Effector memory CD8-positive, alpha-beta T cell (primary cell): Measurements from ENCODE around the gene NT5C.
"Not testable (repeated sequence)": the region's sequence is repeated elsewhere in the genome, so short reads cannot be mapped to it uniquely, and the experiment has no call there.

Source experiments
- ATAC-seq: fragments of 150-1000 bp; cut with Tn5 transposase; replicated peaks from 2 replicates; pipeline ENCODE4 v1.10.0; 2021; ENCODE audit warnings: mild to moderate bottlenecking, moderate library complexity
- DNase-seq, 3 experiments: peaks; one replicate each; pipeline ENCODE4 v3.0.0; 2021
- H3K27ac Mint-ChIP-seq, 2 donors: one replicate each; pipeline ENCODE4 v1.8.0; 2022; ENCODE audit warnings: mild to moderate bottlenecking in 2 of 2, mixed read lengths in 2 of 2, moderate library complexity in 2 of 2
- H3K27me3 Mint-ChIP-seq, 2 donors: one replicate each; pipeline ENCODE4 v1.8.0; 2022; ENCODE audit warnings: mixed read lengths in 2 of 2
- H3K36me3 Mint-ChIP-seq: one replicate; pipeline ENCODE4 v1.8.0; 2022; ENCODE audit warnings: mild to moderate bottlenecking, moderate library complexity, mixed read lengths; ENCODE audit not compliant: insufficient read depth
- H3K4me1 Mint-ChIP-seq, 2 donors: one replicate each; pipeline ENCODE4 v1.8.0; 2022; ENCODE audit warnings: low read depth in 2 of 2, mixed read lengths in 2 of 2
- H3K4me3 Mint-ChIP-seq, 2 donors: one replicate each; pipeline ENCODE4 v1.8.0; 2022; ENCODE audit warnings: mild to moderate bottlenecking in 2 of 2, mixed read lengths in 2 of 2, moderate library complexity in 2 of 2
- H3K9me3 Mint-ChIP-seq, 2 donors: one replicate each; pipeline ENCODE4 v1.8.0; 2022; ENCODE audit warnings: mixed read lengths in 2 of 2
- total RNA-seq, 9 experiments: gene quantifications; one replicate each; lab custom pipeline; 2026; lab: John Stamatoyannopoulos, UW

NT5C gene
- 17.1 to 47.0 (median 41.1) reads per million in 9 experiments for total RNA-seq

- ATAC-seq (peak; percentile 77), DNase-seq (peak; percentile 30 to 41 (median 38))
- Mint-ChIP-seq H3K27me3 (no peaks in the 10 kb centered on the region), H3K4me1 (peaks cover 8 to 16% of the 10 kb centered on the region in 2 donors), H3K9me3 (no peaks in the 10 kb centered on the region), H3K36me3 (peaks cover 18% of the 10 kb centered on the region), H3K4me3 (peak within 1 kb of the TSS; percentile 85 to 87), H3K27ac (peak within 1 kb of the TSS; percentile 85 to 86)
Measured at GRCh38 chr17:75131278-75132017, at the start of gene NT5C. Gene NT5C, minus strand, starts transcription at chr17:75131742. Its CDS starts 35 bp downstream, at chr17:75131707.

DNA sequence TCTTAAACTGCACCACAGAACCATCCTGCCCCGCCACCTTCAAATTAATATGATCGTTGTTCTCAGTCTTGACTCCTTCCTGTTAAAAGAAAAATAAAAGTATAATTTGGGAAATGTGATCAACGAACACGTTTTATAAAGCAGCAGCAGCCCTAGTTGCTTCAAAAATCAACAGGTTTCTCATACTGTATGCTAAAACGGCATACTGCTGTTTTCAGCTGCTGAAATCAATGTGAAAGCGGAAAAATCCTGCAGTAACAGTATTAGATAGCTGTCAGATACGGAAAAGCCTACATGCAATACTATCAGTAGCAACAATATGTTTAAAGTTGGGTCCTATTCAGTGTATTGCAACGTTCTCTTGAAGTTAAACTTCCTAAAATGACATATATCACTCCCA lies 49.6 kb upstream of the NT5C start:
- peaks cover 75% of the 10 kb centered on the region for H3K36me3 Mint-ChIP-seq
- no peak for DNase-seq
- H3K4me3 Mint-ChIP-seq, result peak overlapping the region; percentile 85 to 89
- ATAC-seq, result no peak
- H3K27me3 Mint-ChIP-seq, result no peaks in the 10 kb centered on the region
- peaks cover 0 to 7% of the 10 kb centered on the region in 2 donors for H3K9me3 Mint-ChIP-seq
- H3K27ac Mint-ChIP-seq, result peak overlapping the region; percentile 59 to 93
- H3K4me1 Mint-ChIP-seq, result peaks cover 26 to 33% of the 10 kb centered on the region in 2 donors

GRCh38 chr17:75178453-75178852 lies 46.9 kb upstream of the NT5C start:
- no peak for DNase-seq
- peaks cover 14 to 20% of the 10 kb centered on the region in 2 donors for H3K4me1 Mint-ChIP-seq
- peaks cover 92% of the 10 kb centered on the region for H3K36me3 Mint-ChIP-seq
- no peaks in the 10 kb centered on the region for H3K27me3 Mint-ChIP-seq
- no peak overlapping the region for H3K4me3 Mint-ChIP-seq
- H3K27ac Mint-ChIP-seq, result peak overlapping the region; percentile 19 to 49
- no peaks in the 10 kb centered on the region for H3K9me3 Mint-ChIP-seq
- no peak for ATAC-seq

DNA sequence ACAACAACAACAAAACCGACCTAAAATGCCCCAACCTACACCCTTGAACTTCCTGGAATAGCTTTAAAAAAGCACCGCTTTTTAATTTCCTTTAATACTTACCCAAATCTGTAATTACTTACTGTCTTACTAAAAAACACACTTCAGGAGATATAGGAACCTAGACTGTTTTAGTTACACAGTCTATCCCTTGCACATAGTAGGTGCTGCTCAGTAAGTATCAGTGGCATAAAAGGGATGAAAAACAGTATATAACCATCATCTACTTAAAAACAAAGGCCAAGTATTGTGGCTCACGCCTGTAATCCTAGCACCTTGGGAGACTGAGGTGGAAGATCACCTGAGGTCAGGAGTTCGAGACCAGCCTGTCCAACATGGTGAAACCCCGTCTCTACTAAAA lies 45.1 kb upstream of the NT5C start:
- no peak for ATAC-seq
- H3K9me3 Mint-ChIP-seq, result no peaks in the 10 kb centered on the region
- H3K4me3 Mint-ChIP-seq, result peak overlapping the region in 1 of 2 donors; percentile 29
- no peak for DNase-seq
- peaks cover 13 to 22% of the 10 kb centered on the region in 2 donors for H3K4me1 Mint-ChIP-seq
- H3K36me3 Mint-ChIP-seq, result peaks cover 93% of the 10 kb centered on the region
- no peak overlapping the region for H3K27ac Mint-ChIP-seq
- no peaks in the 10 kb centered on the region for H3K27me3 Mint-ChIP-seq

- H3K4me3 Mint-ChIP-seq, result no peak overlapping the region
- H3K27me3 Mint-ChIP-seq, result no peaks in the 10 kb centered on the region
- ATAC-seq (no peak), DNase-seq (no peak)
- no peaks in the 10 kb centered on the region for H3K9me3 Mint-ChIP-seq
- peaks cover 92% of the 10 kb centered on the region for H3K36me3 Mint-ChIP-seq
- H3K27ac Mint-ChIP-seq, result peak overlapping the region in 1 of 2 donors; percentile 69
- peaks cover 10 to 13% of the 10 kb centered on the region in 2 donors for H3K4me1 Mint-ChIP-seq
Measured at GRCh38 chr17:75174996-75175395, 43.5 kb upstream of the NT5C start.

GRCh38 chr17:75173526-75173925 lies 42.0 kb upstream of the NT5C start:
- Mint-ChIP-seq H3K27ac (peak overlapping the region; percentile 44 to 77), H3K9me3 (no peaks in the 10 kb centered on the region), H3K4me1 (peaks cover 7 to 8% of the 10 kb centered on the region in 2 donors), H3K36me3 (peaks cover 91% of the 10 kb centered on the region), H3K4me3 (no peak overlapping the region), H3K27me3 (no peaks in the 10 kb centered on the region)
- no peak for ATAC-seq
- no peak for DNase-seq

- Mint-ChIP-seq H3K9me3 (no peaks in the 10 kb centered on the region), H3K4me1 (peaks cover 4 to 8% of the 10 kb centered on the region in 2 donors), H3K4me3 (no peak overlapping the region), H3K36me3 (peaks cover 85% of the 10 kb centered on the region), H3K27me3 (no peaks in the 10 kb centered on the region), H3K27ac (peak overlapping the region in 1 of 2 donors; percentile 58)
- ATAC-seq (no peak), DNase-seq (no peak)
Measured at GRCh38 chr17:75168998-75169397, 37.5 kb upstream of the NT5C start.

DNA sequence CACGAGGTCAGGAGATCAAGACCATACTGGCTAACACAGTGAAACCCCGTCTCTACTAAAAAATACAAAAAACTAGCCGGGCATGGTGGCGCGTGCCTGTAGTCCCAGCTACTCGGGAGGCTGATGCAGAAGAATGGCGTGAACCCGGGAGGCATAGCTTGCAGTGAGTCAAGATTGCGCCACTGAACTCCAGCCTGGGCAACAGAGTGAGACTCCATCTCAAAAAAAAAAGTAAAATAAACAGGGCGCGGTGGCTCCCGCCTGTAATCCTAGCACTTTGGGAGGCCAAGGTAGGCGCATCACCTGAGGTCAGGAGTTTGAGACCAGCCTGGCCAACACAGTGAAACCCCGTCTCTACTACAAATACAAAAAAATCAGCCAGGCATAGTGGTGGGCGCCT lies 33.1 kb upstream of the NT5C start:
- not testable (repeated sequence) for H3K4me1 Mint-ChIP-seq, H3K27me3 Mint-ChIP-seq, H3K4me3 Mint-ChIP-seq, H3K9me3 Mint-ChIP-seq, DNase-seq, H3K27ac Mint-ChIP-seq, ATAC-seq
- peaks cover 56% of the 10 kb centered on the region for H3K36me3 Mint-ChIP-seq

DNA sequence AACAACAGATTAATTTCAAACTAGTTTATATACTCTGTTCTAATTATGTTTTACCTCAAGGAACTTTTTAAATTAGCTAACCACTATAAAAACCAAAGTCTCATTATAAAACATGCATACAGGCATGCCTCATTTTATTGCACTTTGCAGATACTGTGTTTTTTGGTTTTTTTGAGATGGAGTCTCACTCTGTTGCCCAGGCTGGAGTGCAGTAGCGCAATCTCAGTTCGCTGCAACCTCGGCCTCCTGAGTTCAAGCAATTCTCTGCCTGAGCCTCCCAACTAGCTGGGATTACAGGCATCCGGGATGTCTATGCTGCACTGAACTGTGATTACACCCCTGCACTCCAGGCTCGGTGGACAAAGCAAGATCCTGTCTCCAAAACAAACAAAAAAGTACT lies 31.5 kb upstream of the NT5C start:
- no peaks in the 10 kb centered on the region for H3K27me3 Mint-ChIP-seq
- H3K27ac Mint-ChIP-seq, result no peak overlapping the region
- no peak overlapping the region for H3K4me3 Mint-ChIP-seq
- no peaks in the 10 kb centered on the region for H3K4me1 Mint-ChIP-seq
- DNase-seq (no peak), ATAC-seq (no peak)
- peaks cover 42% of the 10 kb centered on the region for H3K36me3 Mint-ChIP-seq
- no peaks in the 10 kb centered on the region for H3K9me3 Mint-ChIP-seq

DNA sequence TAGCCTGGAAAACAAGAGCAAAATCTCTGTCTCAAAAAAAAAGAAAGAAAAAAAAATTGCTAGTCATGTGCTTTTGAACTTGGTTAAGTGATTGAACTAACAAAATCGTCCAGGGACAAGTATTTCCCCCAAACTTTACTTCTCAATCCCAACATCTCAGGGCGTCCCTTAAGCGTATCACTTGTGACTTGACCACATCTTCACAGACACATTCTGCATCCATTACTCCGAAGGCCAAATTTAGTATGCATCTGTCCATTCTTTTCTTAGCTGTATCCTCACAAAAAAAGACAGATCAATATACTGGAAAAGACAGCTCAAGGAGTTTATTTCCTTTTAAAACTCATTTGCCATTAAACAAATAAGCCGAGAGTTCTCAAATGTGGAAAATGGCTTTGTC lies 28.7 kb upstream of the NT5C start:
- Mint-ChIP-seq H3K4me3 (no peak overlapping the region), H3K36me3 (peaks cover 30% of the 10 kb centered on the region), H3K27ac (peak overlapping the region in 1 of 2 donors; percentile 71), H3K4me1 (no peaks in the 10 kb centered on the region), H3K9me3 (no peaks in the 10 kb centered on the region), H3K27me3 (no peaks in the 10 kb centered on the region)
- DNase-seq, result no peak
- ATAC-seq, result no peak

DNA sequence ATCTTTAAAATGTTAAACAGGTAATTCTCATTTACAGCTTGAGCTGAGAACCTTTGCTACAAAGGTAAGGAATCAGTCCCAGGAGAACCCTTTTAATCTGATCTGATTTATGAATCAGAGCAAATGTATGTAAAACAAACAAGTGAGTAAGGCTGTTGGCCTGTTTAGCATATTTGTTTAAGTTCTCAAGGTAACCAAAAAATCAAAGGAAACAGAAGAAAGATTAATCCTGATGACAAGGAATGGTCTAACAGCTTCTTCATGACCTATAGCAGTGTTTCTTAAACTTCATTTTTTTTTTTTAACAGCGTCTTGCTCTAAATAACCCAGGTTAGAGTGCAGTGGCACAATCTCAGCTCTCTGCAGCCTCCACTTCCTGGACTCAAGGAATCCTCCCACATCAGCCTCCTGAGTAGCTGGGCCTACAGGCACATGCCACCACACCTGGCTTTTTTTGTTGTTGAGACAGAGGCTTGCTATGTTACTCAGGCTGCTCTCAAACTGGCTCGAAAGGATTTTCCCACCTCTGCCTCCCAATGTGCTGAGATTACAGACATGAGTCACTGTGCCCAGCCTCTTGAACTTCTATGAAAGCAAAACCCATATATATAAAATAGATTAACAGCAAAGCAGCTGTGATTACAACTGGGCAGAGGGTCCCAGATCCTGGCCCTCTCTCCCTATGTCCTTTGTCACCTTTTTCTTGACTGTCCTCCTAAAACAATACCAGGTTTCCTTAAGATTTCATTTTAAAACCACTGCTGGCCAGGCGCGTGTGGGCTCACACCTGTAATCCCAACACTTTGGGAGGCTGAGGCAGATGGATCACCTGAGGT lies 27.9 kb upstream of the NT5C start:
- H3K27me3 Mint-ChIP-seq, result no peaks in the 10 kb centered on the region
- no peaks in the 10 kb centered on the region for H3K9me3 Mint-ChIP-seq
- DNase-seq, result no peak
- H3K36me3 Mint-ChIP-seq, result peaks cover 31% of the 10 kb centered on the region
- no peak overlapping the region for H3K4me3 Mint-ChIP-seq
- peaks cover 4 to 5% of the 10 kb centered on the region in 2 donors for H3K4me1 Mint-ChIP-seq
- no peak for ATAC-seq
- peak overlapping the region in 1 of 2 donors; percentile 71 for H3K27ac Mint-ChIP-seq

DNA sequence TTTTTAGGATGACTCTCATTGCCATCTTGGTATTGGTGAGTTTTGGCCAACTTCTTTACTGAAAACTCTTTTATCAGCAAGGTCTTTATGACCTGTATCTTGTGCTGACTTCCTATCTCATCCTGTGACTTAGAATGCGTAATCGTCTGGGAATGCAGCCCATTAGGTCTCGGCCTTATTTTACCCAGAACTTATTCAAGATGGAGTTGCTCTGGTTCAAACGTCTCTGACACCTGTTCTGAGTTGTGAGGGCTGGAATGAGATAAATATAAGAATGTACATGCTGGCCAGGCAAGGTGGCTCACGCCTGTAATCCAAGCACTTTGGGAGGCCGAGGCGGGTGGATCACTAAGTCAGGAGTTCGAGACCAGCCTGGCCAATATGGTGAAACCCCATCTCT lies 26.9 kb upstream of the NT5C start:
- H3K4me3 Mint-ChIP-seq, H3K9me3 Mint-ChIP-seq, ATAC-seq, H3K27ac Mint-ChIP-seq, H3K27me3 Mint-ChIP-seq, DNase-seq, H3K4me1 Mint-ChIP-seq: not testable (repeated sequence)
- H3K36me3 Mint-ChIP-seq, result peaks cover 33% of the 10 kb centered on the region

DNA sequence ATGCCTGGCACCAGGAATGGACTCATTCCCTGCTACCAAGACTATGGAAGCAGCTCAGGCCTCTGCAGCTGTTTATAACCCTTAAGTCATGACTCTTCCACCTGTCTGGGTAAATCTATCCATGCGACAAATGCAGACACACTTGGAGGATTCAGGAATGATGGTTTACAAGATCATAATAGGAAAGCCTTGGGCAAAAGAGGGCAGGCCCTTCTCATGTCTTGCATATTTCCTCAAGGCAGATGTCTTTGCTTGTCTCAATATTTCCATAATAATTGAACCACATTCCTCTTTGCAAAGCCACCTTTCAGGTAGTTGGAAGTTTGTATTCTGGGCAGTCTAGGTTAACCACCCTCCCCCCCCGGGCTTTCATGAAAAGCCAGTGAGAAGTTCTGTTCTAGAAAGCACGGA lies 23.7 kb upstream of the NT5C start:
- ATAC-seq, result no peak
- Mint-ChIP-seq H3K36me3 (peaks cover 28% of the 10 kb centered on the region), H3K27me3 (no peaks in the 10 kb centered on the region), H3K27ac (peak overlapping the region in 1 of 2 donors; percentile 79), H3K9me3 (no peaks in the 10 kb centered on the region), H3K4me1 (peaks cover 20 to 26% of the 10 kb centered on the region in 2 donors), H3K4me3 (peak overlapping the region; percentile 18 to 96)
- no peak for DNase-seq
